Activated CD8-positive, alpha-beta T cell treated with anti-CD3 and anti-CD28 coated beads, Interleukin-2, amount 10 ng/mL, durations not matched to agents 7 days and 5 days (primary cell): ENCODE measurements around the gene CATSPER3. TPM values are rescaled to one million over a fixed set of nuclear protein-coding genes. Genes with fewer than 3 reads are reported as not detected.

Experiments used
- ATAC-seq: fragments of 150-1000 bp; cut with Tn5 transposase; one replicate; pipeline ENCODE4 v1.10.0; 2021; ENCODE audit warnings: moderate library complexity
- CTCF ChIA-PET: fragments of 350-600 bp; sonication (Branson Sonifier 250); formaldehyde crosslinking; loops from one replicate; lab custom pipeline; 2021; ENCODE audit warnings: antibody characterized with exemption; lab: Charles Lee
- POLR2A ChIA-PET: fragments of 350-600 bp; sonication (Branson Sonifier 250); formaldehyde crosslinking; loops from one replicate; lab custom pipeline; 2021; ENCODE audit warnings: antibody characterized with exemption; lab: Charles Lee
- DNase-seq: peaks from one replicate; pipeline ENCODE4 v3.0.0-alpha.2; 2020
- H3K27ac Mint-ChIP-seq: one replicate; pipeline ENCODE4 v1.8.0; 2021; ENCODE audit warnings: mild to moderate bottlenecking, mixed read lengths
- H3K27me3 Mint-ChIP-seq: one replicate; pipeline ENCODE4 v1.8.0; 2021; ENCODE audit warnings: low read depth, mixed read lengths
- H3K36me3 Mint-ChIP-seq: one replicate; pipeline ENCODE4 v1.8.0; 2021; ENCODE audit warnings: low read depth, mixed read lengths
- H3K4me1 Mint-ChIP-seq: one replicate; pipeline ENCODE4 v1.8.0; 2021; ENCODE audit warnings: low read depth, mixed read lengths
- H3K4me3 Mint-ChIP-seq: one replicate; pipeline ENCODE4 v1.8.0; 2021; ENCODE audit warnings: mild to moderate bottlenecking, mixed read lengths
- H3K9me3 Mint-ChIP-seq: one replicate; pipeline ENCODE4 v1.8.0; 2022; ENCODE audit warnings: mixed read lengths; ENCODE audit not compliant: insufficient read depth
- total RNA-seq, 2 experiments: library from RNA; stranded (reverse); gene quantifications; one replicate each; pipeline ENCODE4 v1.2.3, GENCODE V29; 2021

Gene CATSPER3
- total RNA-seq, 2 experiments from 2014 or later, result 0.68 to 0.89 TPM

GRCh38 chr5:135034236-135034962 is 66.7 kb downstream of the CATSPER3 start:
- peaks cover 8% of the 10 kb centered on the region for H3K36me3 Mint-ChIP-seq

GRCh38 chr5:135034963-135035677 is 67.4 kb downstream of the CATSPER3 start:
- Mint-ChIP-seq H3K36me3 (peaks cover 4% of the 10 kb centered on the region), H3K9me3 (no peaks in the 10 kb centered on the region), H3K4me3 (peak overlapping the region; percentile 71), H3K27ac (peak overlapping the region; percentile 67), H3K4me1 (peaks cover 35% of the 10 kb centered on the region), H3K27me3 (peaks cover 75% of the 10 kb centered on the region)
- DNase-seq, result no peak
- no peak for ATAC-seq
- ChIA-PET CTCF (no interaction called here), POLR2A (no interaction called here)

More at GRCh38 chr5:135034236-135034962, 66.7 kb downstream of the CATSPER3 start:
- Mint-ChIP-seq H3K27ac (peak overlapping the region; percentile 67), H3K4me3 (peak overlapping the region; percentile 71), H3K4me1 (peaks cover 39% of the 10 kb centered on the region), H3K9me3 (no peaks in the 10 kb centered on the region), H3K27me3 (peaks cover 80% of the 10 kb centered on the region)
- peak; percentile 21 for ATAC-seq
- ChIA-PET POLR2A (no interaction called here), CTCF (no interaction called here)
- DNase-seq, result peak; percentile 50

GRCh38 chr5:135035678-135036030 is 67.9 kb downstream of the CATSPER3 start:
- no peak overlapping the region for H3K4me3 Mint-ChIP-seq
- H3K4me1 Mint-ChIP-seq, result peaks cover 32% of the 10 kb centered on the region
- POLR2A ChIA-PET, result no interaction called here
- DNase-seq (no peak), ATAC-seq (no peak)
- CTCF ChIA-PET, result interaction anchor here (0.6 kb wide), 1 partner anchor 155 kb away, joined by 3 read pairs; no protein-coding TSS in a partner anchor
- peaks cover 4% of the 10 kb centered on the region for H3K36me3 Mint-ChIP-seq
- no peaks in the 10 kb centered on the region for H3K9me3 Mint-ChIP-seq
- H3K27me3 Mint-ChIP-seq, result peaks cover 74% of the 10 kb centered on the region
- H3K27ac Mint-ChIP-seq, result no peak overlapping the region

GRCh38 chr5:135036405-135036804 is 68.7 kb downstream of the CATSPER3 start:
- H3K27me3 Mint-ChIP-seq, result peaks cover 74% of the 10 kb centered on the region
- CTCF ChIA-PET, result interaction anchor here (0.5 to 0.6 kb wide), 2 partner anchors 155 to 1070 kb away, joined by 3 read pairs; no protein-coding TSS in a partner anchor
- H3K4me3 Mint-ChIP-seq, result no peak overlapping the region
- no peak overlapping the region for H3K27ac Mint-ChIP-seq
- ATAC-seq, result no peak
- H3K36me3 Mint-ChIP-seq, result peaks cover 4% of the 10 kb centered on the region
- DNase-seq, result no peak
- POLR2A ChIA-PET, result no interaction called here
- peaks cover 25% of the 10 kb centered on the region for H3K4me1 Mint-ChIP-seq
- H3K9me3 Mint-ChIP-seq, result no peaks in the 10 kb centered on the region

- Mint-ChIP-seq H3K27me3 (peaks cover 74% of the 10 kb centered on the region), H3K9me3 (no peaks in the 10 kb centered on the region), H3K27ac (no peak overlapping the region), H3K36me3 (no peaks in the 10 kb centered on the region), H3K4me1 (peaks cover 18% of the 10 kb centered on the region), H3K4me3 (no peak overlapping the region)
- POLR2A ChIA-PET, result no interaction called here
- CTCF ChIA-PET, result no interaction called here
- ATAC-seq, result no peak
- DNase-seq, result no peak
These were observed 70.0 kb downstream of the CATSPER3 start for GRCh38 chr5:135037519-135038204.

GRCh38 chr5:135038205-135038812 is 70.6 kb downstream of the CATSPER3 start:
- Mint-ChIP-seq H3K4me1 (peaks cover 15% of the 10 kb centered on the region), H3K27me3 (peaks cover 76% of the 10 kb centered on the region), H3K9me3 (no peaks in the 10 kb centered on the region), H3K4me3 (no peak overlapping the region), H3K27ac (no peak overlapping the region), H3K36me3 (no peaks in the 10 kb centered on the region)
- ATAC-seq, result no peak
- POLR2A ChIA-PET, result no interaction called here
- CTCF ChIA-PET, result no interaction called here
- no peak for DNase-seq

GRCh38 chr5:135038813-135039270 is 71.1 kb downstream of the CATSPER3 start:
- H3K4me3 Mint-ChIP-seq, result peak overlapping the region; percentile 3
- ATAC-seq (no peak), DNase-seq (no peak)
- ChIA-PET POLR2A (no interaction called here), CTCF (no interaction called here)
- H3K27ac Mint-ChIP-seq, result no peak overlapping the region
- H3K27me3 Mint-ChIP-seq, result peaks cover 80% of the 10 kb centered on the region
- H3K4me1 Mint-ChIP-seq, result peaks cover 14% of the 10 kb centered on the region
- no peaks in the 10 kb centered on the region for H3K9me3 Mint-ChIP-seq
- H3K36me3 Mint-ChIP-seq, result no peaks in the 10 kb centered on the region

GRCh38 chr5:135039271-135040033 is 71.7 kb downstream of the CATSPER3 start:
- Mint-ChIP-seq H3K4me3 (no peak overlapping the region), H3K36me3 (no peaks in the 10 kb centered on the region), H3K4me1 (peaks cover 12% of the 10 kb centered on the region), H3K27ac (no peak overlapping the region), H3K27me3 (peaks cover 82% of the 10 kb centered on the region), H3K9me3 (no peaks in the 10 kb centered on the region)
- ChIA-PET POLR2A (no interaction called here), CTCF (no interaction called here)
- DNase-seq, result no peak
- no peak for ATAC-seq

GRCh38 chr5:135040034-135040332 is 72.3 kb downstream of the CATSPER3 start:
- Mint-ChIP-seq H3K27me3 (peaks cover 77% of the 10 kb centered on the region), H3K4me3 (no peak overlapping the region), H3K36me3 (no peaks in the 10 kb centered on the region), H3K4me1 (peaks cover 8% of the 10 kb centered on the region), H3K27ac (no peak overlapping the region), H3K9me3 (no peaks in the 10 kb centered on the region)
- POLR2A ChIA-PET, result no interaction called here
- CTCF ChIA-PET, result no interaction called here
- DNase-seq (no peak), ATAC-seq (no peak)

- no peaks in the 10 kb centered on the region for H3K36me3 Mint-ChIP-seq
- ATAC-seq, result peak; percentile 21
- no peak overlapping the region for H3K27ac Mint-ChIP-seq
- H3K9me3 Mint-ChIP-seq, result no peaks in the 10 kb centered on the region
- CTCF ChIA-PET, result no interaction called here
- no peak for DNase-seq
- peaks cover 76% of the 10 kb centered on the region for H3K27me3 Mint-ChIP-seq
- peaks cover 6% of the 10 kb centered on the region for H3K4me1 Mint-ChIP-seq
- no peak overlapping the region for H3K4me3 Mint-ChIP-seq
- POLR2A ChIA-PET, result no interaction called here
These were observed 72.8 kb downstream of the CATSPER3 start for GRCh38 chr5:135040333-135041144.
